ENCODE data around the gene TRPV4. TPM values are rescaled to one million over a fixed set of nuclear protein-coding genes. Genes with fewer than 3 reads are reported as not detected.

Gene TRPV4
- total RNA-seq, 1 experiment from 2014 or later, result 2.9 TPM

DNA sequence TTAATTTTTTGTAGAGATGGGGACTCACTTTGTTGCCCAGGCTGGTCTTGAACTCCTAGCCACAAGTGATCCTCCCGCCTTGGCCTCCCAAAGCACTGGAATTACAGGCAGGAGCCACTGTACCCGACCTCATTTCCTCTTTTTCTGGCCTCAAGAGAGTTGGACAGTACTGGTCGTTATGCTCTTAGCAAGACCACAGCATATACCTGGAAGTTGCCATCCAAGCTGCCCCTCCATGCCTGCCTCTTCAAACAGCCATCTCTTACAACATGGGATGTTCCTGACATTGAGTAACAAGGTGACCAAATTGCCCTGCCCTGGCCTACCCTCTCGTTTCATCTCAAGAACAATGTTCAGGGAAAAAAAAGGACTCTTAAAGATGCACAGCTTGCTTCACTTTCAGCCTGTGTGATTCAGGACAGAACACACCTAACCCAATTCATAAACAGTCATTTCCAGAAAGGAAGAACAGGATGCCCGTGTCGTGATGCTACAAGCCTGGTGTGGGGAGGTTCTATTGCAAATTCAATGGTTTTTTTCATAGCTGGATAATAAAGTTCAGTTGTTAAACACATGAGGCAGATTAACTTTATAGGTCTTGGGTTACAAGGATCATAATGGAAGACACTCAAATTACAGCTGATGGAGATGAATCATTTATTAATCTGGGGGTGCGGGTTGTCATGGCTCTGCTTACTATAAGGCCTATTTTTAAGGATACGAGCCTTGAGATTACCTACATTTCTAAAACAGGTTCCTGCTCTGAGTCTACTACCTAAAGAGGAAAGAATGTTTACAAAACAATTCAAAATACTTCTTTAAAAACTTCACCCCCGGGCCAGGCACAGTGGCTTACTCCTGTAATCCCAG, 35.2 kb upstream of the TRPV4 start (continued):
- TF ChIP-seq ESRRA (CRISPR knock-in tag; IDR thresholded peaks at IDR 0.05; ENCODE audit: borderline replicate concordance), result no peak
- TF ChIP-seq, protein P1, sequence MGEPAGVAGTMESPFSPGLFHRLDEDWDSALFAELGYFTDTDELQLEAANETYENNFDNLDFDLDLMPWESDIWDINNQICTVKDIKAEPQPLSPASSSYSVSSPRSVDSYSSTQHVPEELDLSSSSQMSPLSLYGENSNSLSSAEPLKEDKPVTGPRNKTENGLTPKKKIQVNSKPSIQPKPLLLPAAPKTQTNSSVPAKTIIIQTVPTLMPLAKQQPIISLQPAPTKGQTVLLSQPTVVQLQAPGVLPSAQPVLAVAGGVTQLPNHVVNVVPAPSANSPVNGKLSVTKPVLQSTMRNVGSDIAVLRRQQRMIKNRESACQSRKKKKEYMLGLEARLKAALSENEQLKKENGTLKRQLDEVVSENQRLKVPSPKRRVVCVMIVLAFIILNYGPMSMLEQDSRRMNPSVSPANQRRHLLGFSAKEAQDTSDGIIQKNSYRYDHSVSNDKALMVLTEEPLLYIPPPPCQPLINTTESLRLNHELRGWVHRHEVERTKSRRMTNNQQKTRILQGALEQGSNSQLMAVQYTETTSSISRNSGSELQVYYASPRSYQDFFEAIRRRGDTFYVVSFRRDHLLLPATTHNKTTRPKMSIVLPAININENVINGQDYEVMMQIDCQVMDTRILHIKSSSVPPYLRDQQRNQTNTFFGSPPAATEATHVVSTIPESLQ (CRISPR knock-in tag; IDR thresholded peaks at IDR 0.05), result no peak
- TF ChIP-seq ZNF263 (CRISPR knock-in tag; IDR thresholded peaks at IDR 0.05; ENCODE audit: low read depth), result no peak
- no peak for TF ChIP-seq OVOL2 (CRISPR knock-in tag; IDR thresholded peaks at IDR 0.05; ENCODE audit: borderline replicate concordance)
- no peak for TF ChIP-seq CREB1 (CRISPR knock-in tag; IDR thresholded peaks at IDR 0.05)
- TF ChIP-seq MYBL2 (CRISPR knock-in tag; IDR thresholded peaks at IDR 0.05), result no peak
- no peak for TF ChIP-seq ZNF317 (CRISPR knock-in tag; IDR thresholded peaks at IDR 0.05; ENCODE audit: borderline replicate concordance, low read depth)
- TF ChIP-seq NR2C2 (CRISPR knock-in tag; IDR thresholded peaks at IDR 0.05), result no peak

DNA sequence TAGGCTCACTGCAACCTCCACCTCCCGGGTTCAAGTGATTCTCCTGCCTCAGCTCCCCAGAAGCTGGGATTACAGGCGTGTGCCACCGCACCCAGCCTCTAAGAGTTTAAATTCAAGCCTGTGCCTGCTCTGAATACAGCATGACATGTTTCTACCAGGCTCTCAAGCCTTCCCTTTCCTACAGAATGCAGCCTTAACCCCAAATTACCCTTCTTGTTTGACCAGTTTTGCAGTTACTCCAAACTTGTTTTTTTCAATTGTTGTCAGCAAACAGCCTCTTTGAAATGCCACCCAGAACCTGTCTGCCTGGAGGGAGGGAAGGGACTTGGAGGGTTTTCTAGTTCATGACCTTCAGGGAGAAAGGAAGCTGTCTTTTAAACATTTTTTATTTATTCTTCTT, 31.7 kb upstream of the TRPV4 start:
- POLR2A ChIA-PET, result no interaction called here
- CTCF ChIA-PET, result interaction anchor here (1.8 kb wide), 1 partner anchor 20 kb away, joined by 7 read pairs; no protein-coding TSS in a partner anchor
- DNase-seq (ENCODE audit: low spot score) (no peak), ATAC-seq (no peak)
- no peaks in the 10 kb centered on the region for H3K36me3 Mint-ChIP-seq
- no peak overlapping the region for H3K4me3 Mint-ChIP-seq
- no peaks in the 10 kb centered on the region for H3K27me3 Mint-ChIP-seq (ENCODE audit: low read depth)
- peak overlapping the region; percentile 73; the same call in 1 of the 2 replicates for H3K27ac Mint-ChIP-seq
- peaks cover 18% of the 10 kb centered on the region for H3K4me1 Mint-ChIP-seq
- H3K9me3 Mint-ChIP-seq, result no peaks in the 10 kb centered on the region
- TF ChIP-seq, protein P2, sequence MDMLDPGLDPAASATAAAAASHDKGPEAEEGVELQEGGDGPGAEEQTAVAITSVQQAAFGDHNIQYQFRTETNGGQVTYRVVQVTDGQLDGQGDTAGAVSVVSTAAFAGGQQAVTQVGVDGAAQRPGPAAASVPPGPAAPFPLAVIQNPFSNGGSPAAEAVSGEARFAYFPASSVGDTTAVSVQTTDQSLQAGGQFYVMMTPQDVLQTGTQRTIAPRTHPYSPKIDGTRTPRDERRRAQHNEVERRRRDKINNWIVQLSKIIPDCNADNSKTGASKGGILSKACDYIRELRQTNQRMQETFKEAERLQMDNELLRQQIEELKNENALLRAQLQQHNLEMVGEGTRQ (CRISPR knock-in tag; IDR thresholded peaks at IDR 0.05), result no peak
- TF ChIP-seq TEAD4 (CRISPR knock-in tag; IDR thresholded peaks at IDR 0.05) (no peak), ESRRA (CRISPR knock-in tag; IDR thresholded peaks at IDR 0.05; ENCODE audit: borderline replicate concordance) (no peak), NFATC4 (CRISPR knock-in tag; IDR thresholded peaks at IDR 0.05) (no peak), NR1H2 (CRISPR knock-in tag; IDR thresholded peaks at IDR 0.05) (no peak)
- TF ChIP-seq, protein P3, sequence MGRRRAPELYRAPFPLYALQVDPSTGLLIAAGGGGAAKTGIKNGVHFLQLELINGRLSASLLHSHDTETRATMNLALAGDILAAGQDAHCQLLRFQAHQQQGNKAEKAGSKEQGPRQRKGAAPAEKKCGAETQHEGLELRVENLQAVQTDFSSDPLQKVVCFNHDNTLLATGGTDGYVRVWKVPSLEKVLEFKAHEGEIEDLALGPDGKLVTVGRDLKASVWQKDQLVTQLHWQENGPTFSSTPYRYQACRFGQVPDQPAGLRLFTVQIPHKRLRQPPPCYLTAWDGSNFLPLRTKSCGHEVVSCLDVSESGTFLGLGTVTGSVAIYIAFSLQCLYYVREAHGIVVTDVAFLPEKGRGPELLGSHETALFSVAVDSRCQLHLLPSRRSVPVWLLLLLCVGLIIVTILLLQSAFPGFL (CRISPR knock-in tag; IDR thresholded peaks at IDR 0.05; ENCODE audit: borderline replicate concordance), result no peak
- TF ChIP-seq, protein P4, sequence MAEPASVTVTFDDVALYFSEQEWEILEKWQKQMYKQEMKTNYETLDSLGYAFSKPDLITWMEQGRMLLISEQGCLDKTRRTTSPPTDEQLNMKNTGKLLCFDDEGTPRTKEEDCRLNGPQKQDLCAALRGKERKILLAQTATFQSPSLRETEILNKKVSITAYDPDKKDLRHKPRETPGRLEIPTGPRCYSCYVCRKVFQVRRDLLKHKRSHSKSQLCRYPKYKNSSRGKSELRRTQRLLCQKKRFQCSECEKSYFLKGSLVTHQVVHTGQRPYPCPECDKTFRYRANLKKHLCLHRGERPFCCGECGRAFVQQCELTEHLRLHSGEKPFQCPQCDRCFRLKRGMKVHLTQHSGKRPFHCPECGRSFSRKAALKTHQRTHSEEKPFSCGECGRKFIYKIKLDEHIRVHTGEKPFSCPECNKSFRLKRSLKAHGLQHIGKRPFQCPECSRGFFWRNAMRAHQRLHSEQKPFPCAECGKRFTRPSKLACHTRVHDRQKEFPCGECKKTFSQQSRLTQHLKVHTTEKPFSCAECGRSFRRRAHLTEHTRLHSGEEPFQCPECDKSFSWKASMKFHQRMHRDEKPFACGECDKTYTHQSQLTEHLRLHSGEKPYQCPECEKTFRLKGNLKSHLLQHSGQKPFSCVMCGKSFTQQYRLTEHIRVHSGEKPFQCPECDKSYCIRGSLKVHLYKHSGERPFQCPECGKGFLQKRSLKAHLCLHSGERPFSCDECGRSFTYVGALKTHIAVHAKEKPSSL (CRISPR knock-in tag; conservative IDR thresholded peaks at IDR 0.05), result no peak
- TF ChIP-seq, protein P5, sequence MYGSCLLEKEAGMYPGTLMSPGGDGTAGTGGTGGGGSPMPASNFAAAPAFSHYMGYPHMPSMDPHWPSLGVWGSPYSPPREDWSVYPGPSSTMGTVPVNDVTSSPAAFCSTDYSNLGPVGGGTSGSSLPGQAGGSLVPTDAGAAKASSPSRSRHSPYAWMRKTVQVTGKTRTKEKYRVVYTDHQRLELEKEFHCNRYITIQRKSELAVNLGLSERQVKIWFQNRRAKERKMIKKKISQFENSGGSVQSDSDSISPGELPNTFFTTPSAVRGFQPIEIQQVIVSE (CRISPR knock-in tag; IDR thresholded peaks at IDR 0.05; ENCODE audit: borderline replicate concordance), result no peak
- TF ChIP-seq, protein P6, sequence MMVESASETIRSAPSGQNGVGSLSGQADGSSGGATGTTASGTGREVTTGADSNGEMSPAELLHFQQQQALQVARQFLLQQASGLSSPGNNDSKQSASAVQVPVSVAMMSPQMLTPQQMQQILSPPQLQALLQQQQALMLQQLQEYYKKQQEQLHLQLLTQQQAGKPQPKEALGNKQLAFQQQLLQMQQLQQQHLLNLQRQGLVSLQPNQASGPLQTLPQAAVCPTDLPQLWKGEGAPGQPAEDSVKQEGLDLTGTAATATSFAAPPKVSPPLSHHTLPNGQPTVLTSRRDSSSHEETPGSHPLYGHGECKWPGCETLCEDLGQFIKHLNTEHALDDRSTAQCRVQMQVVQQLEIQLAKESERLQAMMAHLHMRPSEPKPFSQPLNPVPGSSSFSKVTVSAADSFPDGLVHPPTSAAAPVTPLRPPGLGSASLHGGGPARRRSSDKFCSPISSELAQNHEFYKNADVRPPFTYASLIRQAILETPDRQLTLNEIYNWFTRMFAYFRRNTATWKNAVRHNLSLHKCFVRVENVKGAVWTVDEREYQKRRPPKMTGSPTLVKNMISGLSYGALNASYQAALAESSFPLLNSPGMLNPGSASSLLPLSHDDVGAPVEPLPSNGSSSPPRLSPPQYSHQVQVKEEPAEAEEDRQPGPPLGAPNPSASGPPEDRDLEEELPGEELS (CRISPR knock-in tag; IDR thresholded peaks at IDR 0.05), result no peak
